Fibroblast of skin of back (primary cell): ENCODE data around the gene AADACL4.
"Not testable (repeated sequence)": the region's sequence is repeated elsewhere in the genome, so short reads cannot be mapped to it uniquely, and the experiment has no call there.

Source experiments
- DNase-seq: peaks from one replicate; pipeline ENCODE4 v3.0.0-alpha.2; 2013

The AADACL4 gene

DNA sequence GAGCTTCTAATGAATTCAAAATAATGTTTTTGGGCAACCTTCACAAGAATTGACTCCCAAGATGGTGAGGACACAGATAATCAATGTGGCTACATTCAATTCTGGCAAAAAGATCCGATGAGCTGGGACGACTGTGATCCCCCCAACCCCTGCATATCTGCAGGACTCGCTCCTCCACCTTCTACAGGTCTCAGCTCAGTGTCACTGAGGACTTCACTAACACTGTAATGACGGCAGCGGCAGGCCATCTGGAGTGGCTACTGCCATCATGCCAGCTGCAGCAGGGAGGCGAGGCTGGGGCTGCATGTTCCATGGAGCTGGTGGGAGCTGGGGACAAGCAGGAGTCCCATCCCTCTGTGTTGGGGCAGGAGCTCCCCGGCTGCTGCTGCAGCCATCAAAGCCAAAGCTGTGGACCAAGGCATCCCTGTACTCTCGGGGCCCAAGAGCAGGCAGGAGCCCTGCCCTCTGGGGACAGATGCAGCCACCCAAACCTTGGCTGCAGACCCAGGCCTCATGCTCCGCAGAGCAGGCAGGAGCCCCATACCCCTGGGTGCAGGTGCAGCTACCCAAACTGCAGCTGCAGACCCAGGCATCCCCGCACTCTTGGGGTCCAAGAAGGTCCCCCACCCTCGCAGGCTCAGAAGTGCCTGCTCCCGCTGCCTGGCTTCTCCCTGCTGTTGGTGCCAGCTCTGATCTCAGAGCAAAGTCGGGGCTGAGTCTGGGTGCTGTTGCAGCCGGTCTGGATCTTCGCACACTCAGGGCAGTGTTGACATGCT, 13.7 kb upstream of the AADACL4 start:
- DNase-seq = no peak

DNA sequence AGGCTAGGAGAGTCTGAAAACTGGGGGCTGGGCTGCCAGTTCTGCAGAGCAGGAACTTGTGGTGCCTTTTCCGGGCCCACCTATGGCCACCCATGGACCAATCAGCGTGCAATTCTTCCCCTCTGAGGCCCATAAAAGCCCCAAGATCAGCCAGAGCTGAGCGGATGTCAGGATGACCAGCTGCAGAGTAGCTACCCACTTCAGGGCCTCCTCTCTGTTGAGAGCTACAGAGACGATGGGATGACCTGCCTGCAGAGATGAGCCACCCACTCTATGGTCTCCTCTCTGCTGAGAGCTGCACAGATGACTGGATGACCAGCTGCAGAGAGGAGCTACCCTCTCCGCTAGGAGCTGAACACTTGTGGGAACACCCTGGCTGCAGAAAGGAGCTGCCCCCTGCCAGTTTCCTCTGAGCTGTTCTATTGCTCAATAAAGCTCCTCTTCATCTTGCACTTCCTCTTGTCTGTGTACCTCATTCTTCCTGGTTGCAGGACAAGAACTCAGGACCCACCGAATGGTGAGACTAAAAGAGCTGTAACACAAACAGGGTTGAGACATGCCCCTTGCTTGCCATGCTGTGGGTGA, 12.8 kb upstream of the AADACL4 start:
- DNase-seq = no peak

DNA sequence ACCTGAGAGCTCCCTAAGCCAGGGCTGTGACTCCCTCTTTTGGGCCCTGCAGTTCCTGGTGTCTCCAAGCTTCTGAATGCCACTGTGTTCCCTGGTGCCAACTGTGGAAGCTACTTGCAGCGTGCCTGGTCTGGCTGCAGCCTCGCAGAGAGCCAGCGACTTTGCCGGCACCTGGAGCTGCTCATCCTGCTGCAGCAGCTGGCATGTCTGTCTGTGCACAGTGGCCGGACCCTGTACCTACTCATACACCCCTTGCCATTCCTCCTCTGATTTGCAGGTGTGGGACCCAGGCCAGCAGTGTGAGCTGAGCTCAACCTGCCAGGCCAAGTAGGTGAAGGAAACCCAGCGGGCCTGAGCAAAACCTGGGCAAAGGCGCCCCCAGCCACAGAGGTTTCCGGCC, 12.3 kb upstream of the AADACL4 start:
- no peak for DNase-seq

DNA sequence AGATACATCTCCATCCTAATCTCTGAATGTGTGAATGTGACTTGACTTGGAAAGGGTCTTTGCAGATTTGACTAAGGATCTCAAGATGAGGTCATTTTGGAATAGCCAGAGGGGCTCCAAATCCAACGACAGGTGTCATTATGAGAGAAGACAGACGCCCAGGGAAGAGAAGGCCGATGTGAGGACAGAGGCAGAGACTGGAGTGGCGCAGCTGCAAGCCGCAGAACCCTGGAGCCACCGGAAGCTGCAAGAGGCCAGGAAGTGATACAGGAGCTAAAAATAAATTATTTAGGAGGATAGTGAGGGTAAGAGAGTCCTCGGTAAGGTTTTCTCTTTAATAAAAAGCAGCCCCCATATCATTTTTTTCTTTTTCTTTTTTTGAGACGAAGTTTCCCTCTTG, 9.7 kb upstream of the AADACL4 start:
- no peak for DNase-seq

DNA sequence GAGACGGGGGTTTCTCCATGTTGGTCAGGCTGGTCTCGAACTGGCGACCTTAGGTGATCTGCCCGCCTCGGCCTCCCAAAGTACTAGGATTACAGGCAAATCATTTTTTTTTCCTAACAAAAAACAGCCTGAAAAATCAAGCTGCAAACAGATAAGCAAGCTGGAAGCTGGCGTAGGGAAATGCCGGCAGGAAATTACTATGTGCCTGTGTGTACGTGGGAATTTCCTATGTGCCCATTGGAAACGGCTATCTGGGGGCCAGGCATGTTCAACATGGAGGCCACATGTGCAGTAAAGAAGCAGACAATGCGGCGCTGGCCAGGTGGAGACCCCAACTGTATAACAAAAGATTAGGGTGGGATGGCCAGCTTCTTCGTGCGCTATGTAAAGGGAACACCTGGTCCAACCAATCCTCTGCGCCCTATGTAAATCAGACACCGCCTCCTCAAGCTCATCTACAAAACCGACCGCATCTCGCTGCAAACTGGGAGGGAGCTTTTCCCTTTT, 9.1 kb upstream of the AADACL4 start:
- no peak for DNase-seq

DNA sequence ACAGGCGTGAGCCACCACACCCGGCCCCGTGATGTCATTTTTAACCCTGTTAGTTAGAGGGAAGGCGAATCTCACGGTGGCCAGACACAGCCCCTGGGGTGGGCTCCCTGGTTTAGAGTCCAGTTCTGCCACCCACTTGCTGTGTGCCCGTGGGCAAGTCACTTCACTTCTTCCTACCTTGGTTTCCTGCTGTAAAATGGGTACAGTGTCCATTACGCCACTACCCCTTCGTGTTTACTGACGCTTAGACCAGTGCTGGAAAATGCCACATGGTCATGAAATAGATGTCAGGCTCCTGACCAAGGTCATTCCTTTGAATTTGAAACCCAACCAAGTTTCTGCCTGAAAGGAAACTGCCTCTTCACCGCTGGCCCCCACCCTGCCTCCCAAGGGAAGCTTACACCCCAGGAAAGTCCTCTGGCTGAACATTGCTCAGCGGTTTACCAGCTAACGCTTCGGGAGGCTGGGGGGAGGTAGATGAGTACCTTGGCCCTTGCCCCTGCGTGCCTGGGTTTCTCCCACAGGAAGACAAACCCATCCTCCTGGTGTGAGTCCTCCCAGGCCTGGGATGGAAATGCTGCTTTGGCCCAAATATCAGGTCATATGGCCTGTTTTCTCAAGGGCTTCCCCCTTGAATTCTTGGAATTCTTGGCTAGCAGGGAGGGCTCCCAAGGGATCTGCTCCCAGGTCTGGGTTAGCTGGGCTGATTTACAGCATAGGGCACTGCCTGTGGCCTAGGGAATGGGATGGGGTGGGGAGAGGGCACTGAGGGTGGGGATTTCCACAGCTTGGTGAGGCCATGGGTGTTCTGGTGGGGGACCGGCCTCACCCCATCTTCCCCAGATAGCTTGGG, 7.6 kb upstream of the AADACL4 start:
- peak; percentile 94 for DNase-seq

DNA sequence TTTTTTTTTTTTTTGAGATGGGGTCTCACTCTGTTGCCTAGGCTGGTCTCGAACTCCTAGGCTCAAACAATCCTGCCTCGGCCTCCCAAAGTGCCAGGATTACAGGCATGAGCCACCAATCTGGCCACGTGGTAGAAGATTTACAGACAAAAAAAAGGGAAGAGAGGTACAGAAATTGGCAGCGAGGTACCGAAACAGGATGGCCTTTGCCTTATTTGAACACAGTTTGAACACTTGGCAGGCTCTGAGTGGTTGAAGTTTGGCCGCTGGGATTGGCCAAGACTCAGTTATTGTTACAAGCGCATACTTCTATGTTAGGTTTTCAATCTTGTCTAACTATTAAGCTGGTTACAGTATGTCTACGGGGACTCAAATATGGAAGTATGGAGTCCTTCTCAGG, 6.2 kb upstream of the AADACL4 start:
- DNase-seq = no peak

DNA sequence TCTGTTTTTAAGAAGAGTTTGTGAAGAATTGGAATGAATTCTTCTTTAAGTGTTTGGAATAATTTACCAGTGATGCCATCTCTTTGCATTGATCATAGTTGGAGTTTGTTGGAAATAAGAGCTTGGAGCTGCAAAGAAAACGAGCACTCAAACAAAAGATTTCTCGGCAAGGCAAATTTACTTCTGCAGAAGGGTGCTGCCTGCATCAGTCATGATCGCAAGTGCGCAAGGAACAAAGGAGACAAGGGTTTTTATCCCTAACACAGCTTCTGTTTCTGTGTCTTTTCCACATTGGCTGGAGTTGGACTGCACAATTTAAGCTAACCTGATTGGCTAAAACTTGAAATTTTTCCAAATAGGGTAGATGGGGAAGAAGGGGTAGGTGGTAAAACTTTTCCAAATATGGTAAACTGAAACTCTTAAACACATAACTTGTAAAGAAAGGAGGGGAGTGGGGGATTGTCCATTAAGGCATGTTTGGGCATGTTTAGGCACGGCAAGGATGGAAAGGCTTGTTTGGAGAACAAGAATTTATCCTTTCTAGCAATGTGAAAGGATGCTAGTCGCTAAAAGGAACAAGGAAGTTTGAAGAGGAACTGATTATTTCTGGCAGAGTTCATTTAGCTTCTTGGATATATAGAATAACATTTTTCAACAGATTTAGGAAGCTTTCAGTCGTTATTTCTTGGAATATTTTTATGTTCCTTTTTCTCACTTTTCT, 3.5 kb upstream of the AADACL4 start:
- no peak for DNase-seq

DNA sequence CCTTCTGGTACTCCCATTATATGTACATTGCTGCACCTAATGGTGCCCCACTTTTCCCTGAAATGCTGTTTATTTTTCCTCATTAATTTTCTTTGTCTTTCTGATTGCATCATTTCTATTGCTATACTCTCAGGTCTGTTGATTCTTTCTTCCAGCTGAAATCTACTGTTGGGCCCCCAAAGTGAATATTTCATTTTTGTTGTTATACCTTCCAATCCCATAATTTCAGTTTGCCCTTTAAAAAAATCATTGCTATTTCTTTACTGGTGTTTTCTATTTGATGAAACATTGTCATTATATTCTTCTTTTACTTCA, 3.0 kb upstream of the AADACL4 start:
- no peak for DNase-seq

DNA sequence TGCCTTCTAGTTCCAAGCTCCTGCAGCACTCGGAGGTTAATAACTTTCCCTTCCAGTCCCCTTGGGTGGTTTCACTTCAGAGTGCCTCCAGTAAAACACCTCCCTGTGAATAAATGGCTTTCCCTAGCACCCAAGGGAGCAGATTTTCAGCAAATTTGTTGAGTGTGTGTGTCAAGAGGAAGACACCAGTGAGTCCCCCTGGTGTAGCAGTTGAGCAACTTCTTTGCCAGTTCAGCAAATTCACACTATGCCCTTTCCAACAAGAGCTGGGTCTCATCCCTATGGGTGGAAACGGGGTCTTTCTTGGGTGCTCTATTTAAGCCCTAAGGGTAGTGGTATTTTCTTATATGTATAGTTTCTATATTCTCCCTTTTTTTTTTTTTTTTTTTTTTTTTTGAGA, 806 bp upstream of the AADACL4 start:
- no peak for DNase-seq

DNA sequence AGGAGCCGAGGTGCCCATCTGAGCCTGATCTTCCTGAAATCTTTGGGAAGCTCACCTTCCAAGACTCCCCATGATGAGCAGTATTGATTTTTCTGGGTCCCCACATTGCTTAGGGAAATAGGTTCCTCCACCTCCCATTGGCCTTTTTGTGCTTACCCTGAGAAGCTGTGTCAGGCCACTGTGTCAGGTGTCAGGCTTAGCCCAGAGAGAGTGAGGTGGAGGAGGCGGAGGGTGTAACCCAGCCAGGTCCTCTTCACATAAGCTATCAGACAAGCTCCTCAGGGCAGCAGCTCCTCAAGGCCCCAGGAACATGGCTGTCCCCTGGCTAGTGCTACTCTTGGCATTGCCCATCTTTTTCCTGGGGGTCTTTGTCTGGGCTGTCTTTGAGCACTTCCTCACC, 352 bp downstream of the AADACL4 start:
- no peak for DNase-seq

DNA sequence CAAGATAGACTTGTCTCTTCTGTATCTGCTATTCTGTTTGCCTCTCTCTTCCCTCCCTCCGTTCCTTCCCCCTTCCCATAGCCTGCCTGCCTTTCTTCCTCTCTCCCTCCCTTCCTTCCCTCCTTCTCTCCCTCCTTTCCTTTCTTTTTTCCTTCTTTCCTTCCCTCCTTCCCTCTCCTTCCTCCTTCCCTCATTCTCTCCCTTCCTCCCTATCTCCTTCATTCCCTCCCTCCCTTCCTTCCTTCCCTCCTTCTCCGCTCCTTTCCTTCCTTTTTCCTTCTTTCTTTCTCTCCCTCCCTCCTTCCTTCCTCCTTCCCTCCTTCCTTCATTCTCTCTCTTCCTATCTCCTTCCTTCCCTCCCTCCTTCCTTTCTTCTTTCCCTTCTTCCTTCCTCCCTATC, 944 bp downstream of the AADACL4 start:
- no peak for DNase-seq

DNA sequence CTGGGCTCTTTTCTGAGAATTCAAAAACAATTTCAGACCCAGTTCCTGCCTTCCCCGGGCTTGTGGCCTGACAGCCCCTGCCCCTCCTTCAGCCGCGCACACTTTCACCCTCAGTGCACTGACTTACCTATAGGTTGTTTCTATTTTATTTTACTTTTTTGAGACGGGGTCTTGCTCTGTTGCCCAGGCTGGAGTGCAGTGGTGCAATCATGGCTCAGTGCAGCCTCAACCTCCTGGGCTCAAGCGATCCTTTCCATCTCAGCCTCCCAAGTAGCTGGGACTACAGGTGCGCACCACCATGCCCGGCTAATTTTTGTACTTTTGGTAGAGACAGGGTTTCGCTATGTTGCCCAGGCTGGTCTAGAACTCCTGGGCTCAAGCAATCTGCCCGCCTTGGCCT, 1.5 kb downstream of the AADACL4 start:
- DNase-seq = not testable (repeated sequence)

DNA sequence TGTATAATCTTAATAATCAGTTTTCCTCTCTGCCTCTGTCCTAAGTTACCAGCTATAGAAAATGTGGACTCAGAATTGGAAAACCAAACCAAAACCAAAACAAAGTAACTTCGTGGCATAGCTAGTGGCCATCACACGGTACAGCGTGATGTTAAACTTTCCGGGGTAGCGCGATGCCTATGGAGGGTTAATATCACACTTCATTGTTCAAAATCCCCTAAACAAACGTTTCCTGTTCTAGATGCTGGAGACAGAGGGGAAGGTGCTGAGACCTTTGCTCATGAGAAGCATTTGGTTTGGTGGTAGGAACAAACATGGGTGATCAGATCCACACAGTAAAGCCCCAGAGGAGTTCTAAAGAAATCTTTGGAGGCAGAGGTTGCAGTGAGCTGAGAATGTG, 4.9 kb downstream of the AADACL4 start:
- DNase-seq = no peak

DNA sequence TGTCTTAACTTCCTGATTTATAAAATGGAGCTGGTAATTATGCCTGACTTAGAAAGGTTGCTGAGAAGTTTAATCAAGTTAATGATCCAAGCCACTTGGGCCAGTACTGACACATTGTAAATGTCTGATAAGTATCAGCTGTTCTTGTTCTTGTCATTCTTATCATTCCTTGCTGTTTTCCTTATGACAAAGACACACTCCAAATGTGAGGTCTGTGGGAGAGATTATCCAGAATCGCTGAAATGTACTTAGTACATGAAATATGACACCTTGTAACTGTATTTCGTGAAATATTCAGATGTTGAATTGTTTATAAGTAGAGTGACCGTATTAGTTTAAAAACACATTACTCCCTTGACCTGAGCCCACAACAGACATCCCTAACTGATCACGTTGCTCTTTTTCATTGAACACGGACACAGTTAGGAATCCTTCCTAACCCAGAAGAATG, 6.1 kb downstream of the AADACL4 start:
- peak; percentile 55 for DNase-seq

DNA sequence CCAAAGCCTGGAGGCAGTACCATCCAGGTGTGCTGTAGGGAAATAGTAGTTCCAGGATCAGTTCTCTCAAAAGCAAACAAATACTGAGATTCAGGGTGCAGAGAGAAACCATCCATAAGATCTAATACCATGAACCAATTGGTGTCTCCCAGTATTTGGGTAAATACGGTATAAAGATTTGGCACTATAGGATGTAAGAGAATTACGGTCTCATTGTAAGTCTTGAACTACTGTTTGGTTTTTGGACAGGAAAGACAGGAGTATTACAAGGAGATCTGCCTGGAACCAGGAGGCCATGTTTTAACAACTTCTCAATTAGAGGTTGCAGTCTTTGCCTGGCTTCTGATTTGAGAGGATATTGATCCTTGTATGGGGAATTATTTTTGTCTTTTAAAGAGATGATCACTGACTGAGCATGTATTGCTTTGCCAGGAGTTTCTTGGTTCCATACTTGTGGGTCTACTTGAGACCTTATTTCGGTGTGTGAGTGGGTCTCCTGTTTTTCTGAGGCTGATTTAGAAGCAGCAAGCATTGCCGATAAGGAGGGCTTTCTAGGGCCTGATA, 10.2 kb downstream of the AADACL4 start:
- DNase-seq = peak; percentile 24

DNA sequence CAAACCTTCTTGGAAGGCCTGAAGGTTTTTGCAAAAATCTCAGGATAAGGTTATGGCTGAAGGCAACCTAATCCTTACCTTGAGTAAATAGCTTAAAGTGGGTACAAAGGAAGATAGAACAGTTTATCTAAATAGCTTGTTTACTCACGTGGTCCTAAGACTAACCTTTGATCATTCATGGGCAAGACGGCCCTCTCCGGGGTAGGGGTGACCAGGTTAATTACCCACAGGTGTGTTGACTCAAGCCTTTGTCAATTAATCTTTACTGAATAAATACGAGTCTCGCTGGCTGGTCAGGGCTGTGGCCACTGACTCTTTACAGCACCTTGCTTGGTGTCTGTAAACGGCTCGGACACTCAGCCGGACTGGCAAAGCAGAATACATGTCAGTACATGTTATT, 10.8 kb downstream of the AADACL4 start:
- DNase-seq = no peak

DNA sequence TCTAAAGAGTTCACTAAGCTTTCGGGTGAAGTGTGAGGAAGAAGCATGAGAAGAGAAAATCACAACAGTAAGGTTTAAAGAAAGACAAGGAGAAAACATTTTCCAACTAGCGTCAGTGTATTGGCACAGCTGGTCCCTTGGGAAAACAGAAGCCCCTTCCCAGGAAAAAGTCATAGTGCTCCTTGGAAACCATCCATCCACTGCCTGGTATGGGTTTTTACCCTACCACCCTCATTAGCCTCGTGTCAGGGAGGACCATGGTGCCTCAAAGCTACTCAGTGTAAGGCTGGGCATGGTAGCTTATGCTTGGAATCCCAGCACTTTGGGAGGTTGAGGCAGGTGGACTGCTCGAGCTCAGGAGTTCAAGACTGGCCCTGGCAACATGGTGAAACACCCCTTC, 12.7 kb downstream of the AADACL4 start:
- DNase-seq = no peak

DNA sequence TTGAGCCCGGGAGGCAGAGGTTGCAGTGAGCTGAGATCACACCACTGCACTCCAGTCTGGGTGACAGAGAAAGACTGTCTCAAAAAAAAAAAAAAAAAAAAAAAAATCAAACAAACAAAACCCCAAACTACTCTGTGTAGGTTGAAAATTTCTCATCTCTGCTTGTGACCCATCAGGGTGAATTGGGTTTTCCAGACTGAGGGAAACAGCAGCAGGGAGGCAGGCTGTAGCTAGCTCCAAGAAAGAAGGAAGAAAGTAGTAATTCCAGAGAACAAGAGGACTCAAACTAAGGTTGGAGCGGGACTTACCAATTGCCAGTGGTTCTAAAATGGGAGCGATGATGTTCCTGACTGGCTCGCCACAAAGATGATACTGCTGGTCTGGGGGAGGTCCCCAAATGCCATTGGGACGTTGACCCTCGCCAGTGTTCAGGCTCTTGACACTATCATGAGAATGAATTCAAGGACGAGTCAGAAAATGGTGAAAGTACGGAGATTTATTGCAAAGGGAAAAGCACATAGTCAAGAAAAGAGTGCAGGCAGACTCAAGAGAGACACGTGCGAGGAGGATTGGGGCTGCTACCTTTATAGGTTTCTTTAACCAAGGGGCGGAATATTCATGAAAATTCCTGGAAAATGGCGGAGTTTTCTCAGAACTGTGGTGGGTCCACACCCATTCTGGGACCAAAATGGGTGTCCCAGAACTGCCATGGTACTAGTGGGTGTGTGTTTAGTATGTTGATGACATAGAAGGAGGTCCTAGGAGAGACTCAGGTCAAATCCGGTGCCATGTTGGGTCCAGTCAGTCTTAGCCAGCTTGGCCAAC, 13.4 kb downstream of the AADACL4 start:
- no peak for DNase-seq

DNA sequence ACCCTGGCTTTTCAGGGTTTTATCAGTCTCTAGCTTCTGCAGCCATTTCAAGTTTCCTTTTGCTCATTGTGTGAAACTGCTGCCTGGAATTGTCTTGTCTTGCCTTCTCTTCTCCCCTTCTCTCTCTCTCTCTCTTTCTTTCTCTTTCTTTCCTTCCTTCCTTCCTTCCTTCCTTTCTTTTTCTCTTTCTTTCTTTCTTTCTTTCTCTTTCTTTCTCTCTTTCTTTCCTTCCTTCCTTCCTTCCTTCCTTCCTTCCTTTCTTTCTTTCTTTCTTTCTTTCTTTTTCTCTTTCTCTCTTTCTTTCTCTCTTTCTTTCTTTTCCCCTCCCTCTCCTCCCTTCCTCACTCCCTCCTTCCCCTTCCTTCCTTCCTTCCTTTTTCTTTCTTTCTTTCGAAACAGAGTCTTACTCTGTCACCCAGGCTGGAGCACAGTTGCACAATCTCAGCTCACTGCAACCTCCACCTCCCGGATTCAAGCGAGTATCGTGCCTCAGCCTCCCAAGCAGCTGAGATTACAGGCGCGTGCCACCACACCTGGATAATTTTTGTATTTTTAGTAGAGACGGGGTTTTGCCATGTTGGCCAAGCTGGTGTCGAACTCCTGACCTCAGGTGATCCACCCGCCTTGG, 14.1 kb downstream of the AADACL4 start:
- not testable (repeated sequence) for DNase-seq
